Measurements from ENCODE around the gene EBI3.
"Not testable (repeated sequence)": the region's sequence is repeated elsewhere in the genome, so short reads cannot be mapped to it uniquely, and the experiment has no call there.

EBI3 gene

GRCh38 chr19:4234862-4235201 is 5.5 kb downstream of the EBI3 start:
- DNase-seq: no peak

- DNase-seq: not testable (repeated sequence)
These were observed 8.2 kb downstream of the EBI3 start for GRCh38 chr19:4237510-4237909.

- DNase-seq: no peak
These were observed 9.5 kb downstream of the EBI3 start for GRCh38 chr19:4238831-4239230.

GRCh38 chr19:4241824-4242430 is 12.6 kb downstream of the EBI3 start:
- DNase-seq: no peak

GRCh38 chr19:4245938-4246337 is 16.6 kb downstream of the EBI3 start:
- not testable (repeated sequence) for DNase-seq

GRCh38 chr19:4246767-4247593 is 17.7 kb downstream of the EBI3 start, which contains the start of gene YJU2:
Gene YJU2 (plus strand): TSS chr19:4247080. CDS start chr19:4247147, 67 bp downstream.
- DNase-seq: peak; percentile 96

DNA sequence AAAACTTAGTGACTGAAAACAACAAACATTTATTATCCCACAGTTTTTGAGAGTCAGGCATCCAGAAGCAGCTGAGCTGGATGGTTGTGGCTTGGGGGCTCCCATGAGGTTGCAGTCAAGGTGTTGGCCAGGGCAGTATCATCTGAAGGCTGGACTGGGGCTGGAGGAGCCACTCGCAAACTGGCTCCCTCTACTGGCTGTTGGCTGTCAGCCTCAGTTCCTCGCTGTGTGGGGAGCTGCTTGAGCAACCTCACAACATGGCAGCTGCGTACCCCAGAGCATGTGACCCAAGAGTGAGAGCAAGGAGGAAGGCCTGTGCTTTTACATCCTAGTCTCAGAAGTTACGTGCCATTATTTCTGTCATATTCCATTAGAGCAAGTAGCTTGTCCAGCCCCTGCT is 27.2 kb downstream of the EBI3 start:
- DNase-seq: no peak

DNA sequence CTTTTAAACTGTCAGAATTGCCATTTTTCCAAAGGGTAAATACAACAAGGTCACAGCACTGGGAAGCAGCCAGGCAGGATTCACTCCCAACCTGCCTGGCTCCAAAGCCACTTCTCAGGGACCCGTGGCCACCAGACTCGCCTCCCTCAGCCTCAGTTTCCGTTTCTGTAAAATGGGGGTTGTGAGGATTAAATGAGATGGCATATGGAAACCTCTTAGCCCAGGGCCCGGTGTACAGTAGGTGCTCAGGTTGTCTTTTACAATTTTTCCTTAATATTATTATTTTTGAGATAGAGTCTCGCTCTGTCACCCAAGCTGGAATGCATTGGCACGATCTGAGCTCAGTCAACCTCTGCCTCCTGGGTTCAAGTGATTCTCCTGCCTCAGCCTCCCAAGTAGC is 27.7 kb downstream of the EBI3 start:
- no peak for DNase-seq

DNA sequence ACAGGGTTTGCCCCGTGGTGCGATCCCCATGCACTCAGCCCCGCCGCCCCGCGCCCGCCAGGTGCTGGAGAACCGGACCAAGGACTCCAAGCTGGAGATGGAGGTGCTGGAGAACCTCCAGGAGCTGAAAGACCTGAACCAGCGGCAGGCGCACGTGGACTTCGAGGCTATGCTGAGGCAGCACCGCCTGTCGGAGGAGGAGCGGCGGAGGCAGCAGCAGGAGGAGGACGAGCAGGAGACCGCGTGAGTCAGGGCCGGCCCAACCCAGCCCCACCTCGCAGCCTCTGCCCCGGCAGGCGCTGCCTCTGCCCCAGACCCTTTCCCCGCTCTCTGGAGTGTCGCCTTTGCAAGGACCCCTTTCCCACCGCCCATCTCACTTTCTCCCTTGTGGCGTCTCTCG is 28.9 kb downstream of the EBI3 start:
- no peak for DNase-seq

GRCh38 chr19:4260613-4261191 is 31.4 kb downstream of the EBI3 start:
- no peak for DNase-seq

DNA sequence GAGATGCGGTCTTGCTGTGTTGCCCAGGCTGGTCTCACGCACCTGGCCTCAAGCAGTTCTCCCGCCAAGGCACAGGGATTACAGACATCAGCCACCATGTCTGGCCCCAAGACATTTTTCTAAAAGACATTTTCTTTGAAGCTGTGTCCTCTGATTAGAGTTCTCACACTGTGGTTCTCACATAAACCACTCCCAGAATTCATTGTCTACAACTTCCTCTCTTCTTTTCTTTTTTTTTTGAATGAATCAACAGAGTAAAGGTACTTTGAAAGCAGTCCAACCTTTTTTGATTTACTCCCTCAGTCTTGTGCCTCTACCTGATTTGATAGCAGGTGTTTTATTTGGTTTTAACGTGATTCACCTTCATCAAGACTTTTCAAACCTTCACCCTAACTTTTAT is 35.5 kb downstream of the EBI3 start:
- DNase-seq: no peak

GRCh38 chr19:4266253-4267000 is 37.1 kb downstream of the EBI3 start:
- DNase-seq: no peak

- DNase-seq: peak; percentile 89
These were observed 38.0 kb downstream of the EBI3 start for GRCh38 chr19:4267101-4267900.

GRCh38 chr19:4267901-4268815 is 38.8 kb downstream of the EBI3 start:
- no peak for DNase-seq

DNA sequence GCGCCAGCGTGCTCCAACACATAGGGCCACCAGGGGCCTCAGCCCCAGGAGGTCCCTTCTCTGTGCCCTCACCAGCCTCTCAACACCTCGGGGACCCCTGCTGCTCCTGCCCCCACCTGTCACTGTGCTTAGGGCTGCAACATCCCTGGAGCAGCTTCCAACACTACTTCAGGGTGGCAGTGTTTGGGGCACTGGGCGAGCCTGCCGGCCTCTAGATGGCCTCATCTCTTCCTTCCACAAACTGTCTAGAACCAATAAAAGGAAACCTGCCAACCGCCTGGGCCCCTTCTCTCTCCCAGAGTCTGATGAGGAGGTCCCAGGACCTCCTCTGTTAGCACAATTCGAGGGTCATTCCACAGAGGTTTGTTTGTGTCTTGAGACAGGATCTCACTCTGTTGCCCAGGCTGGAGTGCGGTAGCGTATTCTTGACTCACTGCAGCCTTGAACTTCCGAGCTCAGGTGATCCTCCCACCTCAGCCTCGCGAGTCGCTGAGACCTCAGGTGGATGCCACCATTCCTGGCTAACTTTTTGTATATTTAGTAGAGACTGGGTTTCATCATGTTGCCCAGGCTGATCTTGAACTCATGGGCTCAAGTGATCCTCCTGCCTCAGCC is 39.6 kb downstream of the EBI3 start:
- no peak for DNase-seq

- no peak for DNase-seq
These were observed 43.6 kb downstream of the EBI3 start for GRCh38 chr19:4272894-4273293.

- not testable (repeated sequence) for DNase-seq
These were observed 45.0 kb downstream of the EBI3 start for GRCh38 chr19:4274321-4274686.

- no peak for DNase-seq
These were observed 47.9 kb downstream of the EBI3 start for GRCh38 chr19:4277191-4277696.

DNA sequence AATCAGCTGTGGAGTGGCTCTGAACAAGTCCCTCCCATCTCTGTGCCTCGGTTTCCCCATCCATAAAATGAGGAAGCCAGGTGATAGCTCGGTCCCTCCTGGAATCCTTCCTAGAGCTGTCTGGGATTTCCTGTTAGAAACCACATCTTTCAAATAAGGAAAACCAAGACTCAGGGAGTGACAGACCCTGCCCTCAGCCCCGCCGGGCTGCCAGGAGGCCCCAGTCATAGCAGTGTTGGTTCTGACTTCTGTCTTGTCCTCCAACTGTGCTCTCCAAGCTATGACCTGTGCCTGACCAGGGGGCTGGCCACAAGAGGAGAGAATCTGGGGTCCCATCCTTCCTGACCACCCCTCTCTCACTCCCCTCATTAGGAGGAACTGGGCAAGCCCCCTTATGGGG is 48.7 kb downstream of the EBI3 start:
- DNase-seq: no peak

DNA sequence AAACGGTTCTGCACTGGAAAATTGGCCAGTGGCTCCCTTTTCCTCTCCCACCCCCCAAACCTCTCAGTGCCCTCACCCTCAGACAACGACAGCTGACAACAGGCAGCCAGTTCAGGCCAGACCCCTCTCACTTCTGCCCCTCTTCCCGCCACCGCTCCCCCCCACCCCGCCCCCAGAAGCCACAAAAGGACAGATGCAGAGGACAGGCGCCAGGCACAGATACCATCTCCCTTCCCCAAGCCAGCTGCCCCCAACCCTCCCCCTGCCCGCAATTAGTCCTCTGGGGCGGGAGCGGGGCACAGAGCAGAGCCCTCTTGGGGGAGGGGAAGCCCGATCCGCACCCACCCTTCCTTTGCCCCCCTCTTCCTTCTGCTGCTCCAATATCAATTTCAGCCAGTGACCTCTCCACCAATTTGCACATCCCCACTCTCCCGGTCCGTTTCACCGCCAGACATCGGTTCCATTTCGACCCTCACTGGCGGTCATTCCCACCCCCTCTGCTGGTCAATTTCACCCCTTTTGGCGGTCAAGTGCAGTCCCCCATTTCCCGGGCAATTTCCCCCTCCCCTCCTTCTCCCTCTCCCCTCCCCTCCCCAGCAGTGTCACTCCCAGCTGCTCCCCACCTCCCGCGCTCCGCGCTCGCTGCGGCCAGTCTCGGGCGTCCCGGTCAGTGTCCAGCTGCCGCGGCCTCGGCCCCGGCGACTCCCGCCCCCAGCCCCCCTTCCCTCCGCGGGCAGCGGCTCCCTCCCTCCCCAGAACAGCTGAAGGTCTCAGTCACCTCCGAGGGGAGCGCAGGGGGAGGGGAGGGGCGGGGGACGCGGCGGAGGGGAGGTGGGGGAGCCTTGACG is 49.3 kb downstream of the EBI3 start, which contains the start of gene SHD:
TSS of gene SHD (plus strand) at position 848 of the 848 bp plus-strand sequence. CDS start 798 bp downstream, outside the sequence.
- no peak for DNase-seq
